ENCODE results near the gene RNF150. TPM values are rescaled to one million over a fixed set of nuclear protein-coding genes. Genes with fewer than 3 reads are reported as not detected.

RNF150 gene
- total RNA-seq, 1 donor from 2014 or later: 1.6 TPM

DNA sequence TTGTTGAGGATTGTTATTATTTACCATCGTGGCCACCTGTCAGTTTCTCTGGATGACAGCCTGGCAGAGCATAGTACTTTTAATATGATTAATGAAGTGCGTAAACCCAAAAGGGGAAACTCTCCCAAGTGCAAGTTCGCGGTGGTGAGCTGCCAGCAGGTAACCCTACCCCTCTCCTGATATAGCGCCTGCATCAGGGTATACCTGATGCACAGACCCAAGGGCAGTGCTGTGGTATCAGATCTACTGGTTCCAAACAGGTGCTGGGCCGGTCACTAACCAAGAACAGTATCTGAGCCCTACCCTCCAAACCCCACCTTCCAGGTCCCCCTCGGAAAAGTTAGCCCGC, 1.6 kb downstream of the RNF150 start:
- no peak for ATAC-seq

DNA sequence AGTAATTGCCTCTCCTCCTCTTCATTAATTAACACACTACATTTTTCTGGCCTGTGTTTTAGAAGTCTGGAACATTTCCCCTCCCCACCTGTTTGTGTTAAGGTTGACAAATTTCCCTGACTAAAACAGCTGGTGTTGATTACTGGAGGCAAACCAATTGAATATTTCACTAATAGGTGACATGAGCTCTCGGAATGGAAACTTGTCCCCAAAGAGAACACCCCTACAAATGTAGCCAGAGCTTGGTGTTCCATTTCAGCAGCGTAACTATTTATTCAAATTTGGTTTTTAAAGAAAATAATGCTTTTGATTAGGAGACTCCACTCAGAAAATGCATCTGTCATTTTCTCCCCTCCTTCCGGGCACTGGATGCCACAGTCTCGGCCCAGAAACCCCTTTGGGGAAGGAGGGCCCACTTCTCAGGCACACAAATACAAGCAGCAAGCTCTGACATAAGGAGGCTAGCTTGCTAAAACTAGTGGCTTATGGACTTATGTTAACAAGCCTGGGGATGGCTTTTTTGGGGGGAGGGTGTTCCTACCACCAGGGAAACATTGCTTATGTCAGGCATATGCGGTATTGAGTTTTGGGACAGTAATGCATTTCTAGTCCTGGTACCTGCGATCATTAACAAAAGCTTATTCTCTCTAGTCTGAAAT, 2.2 kb downstream of the RNF150 start:
- ATAC-seq: no peak

DNA sequence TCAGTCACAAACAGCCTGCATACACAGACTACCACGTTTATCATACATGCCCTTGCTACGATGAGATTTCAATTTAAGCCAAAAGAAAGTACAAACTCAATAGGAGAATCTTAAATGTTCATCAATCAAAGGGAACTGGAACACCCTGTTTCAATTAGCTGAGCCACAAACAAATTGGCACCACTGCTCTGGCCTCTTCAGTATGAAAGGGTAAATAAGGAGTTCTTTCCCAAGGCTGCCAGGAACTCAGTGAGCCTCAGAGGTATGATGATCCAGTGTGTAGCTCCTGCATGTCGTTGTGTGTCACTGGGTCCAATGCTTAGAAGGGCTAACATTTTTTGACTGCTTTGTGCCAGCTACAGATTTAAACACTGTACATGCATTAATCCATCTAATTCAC, 5.4 kb downstream of the RNF150 start:
- ATAC-seq: no peak

DNA sequence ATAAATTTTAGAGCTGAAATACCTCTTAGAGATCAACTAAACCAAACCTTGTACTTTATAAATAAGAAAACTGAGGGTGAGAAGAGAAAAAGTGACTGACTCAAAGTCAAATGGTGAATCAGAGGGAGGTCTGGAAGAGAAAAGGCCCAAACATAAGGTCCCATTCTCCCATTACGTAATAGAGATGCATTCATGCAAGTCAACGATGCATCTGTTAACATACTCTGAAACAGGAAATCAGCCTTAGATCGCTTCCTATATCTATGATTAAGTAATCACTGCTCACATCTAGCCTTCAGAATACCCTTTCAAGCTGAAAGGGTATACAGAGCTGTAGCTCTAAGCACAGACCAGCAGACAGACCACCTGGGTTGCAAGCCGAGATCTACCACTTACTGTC, 6.5 kb downstream of the RNF150 start:
- no peak for ATAC-seq

DNA sequence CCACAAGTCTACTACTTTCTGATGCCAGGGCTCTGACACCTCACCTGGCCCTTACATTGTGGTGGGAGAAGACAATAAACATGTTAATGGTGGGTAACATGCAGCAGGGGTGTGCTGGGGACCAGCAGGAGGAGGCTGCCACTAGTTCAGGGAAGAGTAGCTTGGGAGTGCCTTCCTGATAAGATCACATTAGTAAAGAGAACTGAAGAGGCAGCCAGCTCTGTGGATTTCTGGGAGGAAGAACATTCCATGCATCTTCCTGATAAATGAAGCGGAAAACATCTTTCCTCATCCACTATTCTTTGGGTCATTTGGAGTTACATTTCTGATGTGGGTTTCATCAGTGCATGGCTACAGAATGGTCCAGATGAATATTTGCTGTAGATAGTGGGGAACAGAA, 9.0 kb downstream of the RNF150 start:
- ATAC-seq: no peak

DNA sequence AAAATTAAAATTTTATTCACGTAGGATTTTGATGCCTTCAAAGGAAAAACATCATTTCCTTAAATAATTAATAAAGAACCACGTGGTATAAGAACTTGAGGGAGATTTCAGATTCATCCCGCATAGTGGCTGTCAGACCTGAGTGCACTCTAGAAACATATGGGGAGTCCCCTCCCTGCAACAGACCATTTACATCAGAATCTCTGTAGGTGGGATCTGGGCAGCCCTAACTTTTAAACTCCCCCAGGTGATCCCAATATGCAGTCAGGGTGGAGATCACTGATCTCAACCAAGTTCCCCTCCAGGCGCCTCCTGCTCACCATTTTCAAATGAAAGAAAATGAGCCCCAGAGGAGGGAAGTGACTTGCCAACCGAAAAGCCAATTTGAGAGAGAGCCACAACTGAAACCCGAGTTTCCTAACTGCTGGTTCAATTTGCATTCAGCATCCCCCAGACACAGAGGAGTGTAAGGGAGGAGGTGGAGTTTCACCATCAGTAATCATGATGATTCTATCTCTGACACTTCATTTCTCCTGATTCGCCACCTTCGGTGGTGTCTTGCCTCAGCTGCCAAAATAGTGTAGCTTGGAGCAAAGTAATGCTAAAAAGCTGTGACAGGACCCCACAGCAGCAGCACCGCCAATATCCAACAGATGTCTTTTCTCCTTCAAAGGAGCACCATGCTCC, 11.4 kb downstream of the RNF150 start:
- no peak for ATAC-seq

DNA sequence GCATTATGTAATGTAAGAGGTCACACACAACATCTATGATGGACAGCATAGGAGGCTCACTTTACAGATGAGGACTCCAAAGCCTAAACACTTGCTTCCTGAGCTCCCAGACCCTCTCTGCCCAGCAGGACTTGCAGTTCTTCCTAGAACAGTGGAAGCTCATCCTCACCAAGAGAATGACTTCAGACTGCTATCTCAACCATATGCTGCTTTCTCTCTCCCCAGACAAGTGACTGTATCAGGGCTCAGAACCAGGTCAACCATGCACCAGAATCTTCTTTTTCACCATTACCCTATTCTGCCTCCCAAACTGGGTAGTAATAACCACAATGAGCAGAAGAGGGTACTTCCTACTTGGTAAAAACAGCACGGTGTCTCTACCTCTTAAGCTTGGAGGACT, 12.2 kb downstream of the RNF150 start:
- ATAC-seq: no peak

DNA sequence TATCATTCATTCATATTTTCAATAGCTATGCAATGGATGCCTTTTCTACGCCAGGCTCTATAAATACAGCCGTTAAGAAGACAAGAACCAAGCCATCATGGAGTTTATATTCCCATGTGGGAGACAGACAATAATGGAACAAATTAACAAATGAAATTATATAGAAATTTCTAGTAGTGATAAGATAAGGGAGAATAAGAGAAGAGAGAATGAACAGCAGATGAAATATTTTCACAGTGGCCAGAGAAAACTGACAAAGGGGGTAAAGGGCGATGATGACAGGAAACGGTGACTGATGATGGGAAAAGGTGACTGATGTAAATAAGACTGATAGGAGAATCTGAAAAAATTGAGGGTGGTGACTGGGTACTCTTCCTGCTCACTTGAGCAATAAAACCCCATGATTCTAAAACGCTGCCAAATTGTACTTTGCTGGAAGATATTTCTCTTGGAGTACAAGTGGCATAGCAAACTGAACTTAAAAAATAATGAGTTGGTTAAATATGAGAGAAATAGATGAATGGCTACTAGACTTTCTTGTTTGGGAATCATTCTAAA, 13.2 kb downstream of the RNF150 start:
- ATAC-seq: no peak

DNA sequence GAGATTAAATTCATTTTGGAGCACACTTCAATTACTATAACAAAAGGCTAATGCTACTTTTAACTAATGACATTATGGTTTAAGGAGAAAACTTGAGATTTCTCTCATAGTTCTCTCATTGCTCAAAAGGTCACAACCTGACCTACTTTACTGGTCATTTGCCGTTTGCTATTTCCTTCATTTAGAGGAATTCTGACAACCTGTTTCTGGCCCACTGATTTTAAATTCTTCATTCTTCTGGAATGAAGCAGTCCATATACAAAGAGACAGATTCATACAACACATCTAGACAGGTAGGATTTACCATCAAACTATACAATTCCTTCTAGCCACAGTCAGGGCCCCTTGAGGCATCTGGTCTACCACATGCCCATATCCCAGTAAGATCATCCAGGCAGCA, 14.2 kb downstream of the RNF150 start:
- ATAC-seq: no peak

DNA sequence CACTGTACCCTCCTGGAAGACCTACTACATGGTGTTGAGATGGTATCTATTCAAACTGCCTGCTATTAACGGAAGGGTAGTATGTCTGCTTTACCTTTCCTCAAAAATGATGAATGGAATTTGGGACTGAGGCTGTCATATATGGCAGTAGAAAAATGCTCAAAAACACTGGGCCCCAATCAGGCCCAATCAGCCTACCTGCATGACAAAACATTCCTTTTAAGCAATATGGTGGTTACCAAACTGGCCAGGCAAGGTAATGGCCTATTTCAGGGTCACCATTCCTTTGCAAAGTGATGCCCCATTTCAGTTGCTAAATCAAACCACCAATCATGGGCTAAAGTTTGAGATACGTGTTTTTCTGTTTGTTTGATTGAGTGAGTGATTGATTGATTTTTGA, 14.9 kb downstream of the RNF150 start:
- ATAC-seq: no peak

DNA sequence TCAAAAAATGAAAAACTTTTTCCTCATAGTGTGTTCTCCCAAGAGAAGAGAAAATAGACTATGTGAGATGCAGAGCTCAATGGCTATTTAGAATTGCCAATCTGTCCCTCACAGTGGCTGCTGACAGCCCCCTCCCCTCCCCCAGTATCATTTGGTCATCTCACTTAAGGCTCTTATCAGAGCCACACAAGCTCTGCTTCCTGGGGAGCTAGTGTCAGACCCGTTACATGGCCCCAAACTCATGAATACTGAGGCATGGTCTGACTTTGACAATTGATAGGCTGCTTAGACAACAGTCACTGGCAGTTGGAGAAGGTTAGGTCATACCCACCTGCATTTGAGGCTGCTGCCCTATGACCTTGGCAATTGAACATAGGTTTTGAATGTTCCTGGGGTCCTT, 15.3 kb downstream of the RNF150 start:
- ATAC-seq: no peak

DNA sequence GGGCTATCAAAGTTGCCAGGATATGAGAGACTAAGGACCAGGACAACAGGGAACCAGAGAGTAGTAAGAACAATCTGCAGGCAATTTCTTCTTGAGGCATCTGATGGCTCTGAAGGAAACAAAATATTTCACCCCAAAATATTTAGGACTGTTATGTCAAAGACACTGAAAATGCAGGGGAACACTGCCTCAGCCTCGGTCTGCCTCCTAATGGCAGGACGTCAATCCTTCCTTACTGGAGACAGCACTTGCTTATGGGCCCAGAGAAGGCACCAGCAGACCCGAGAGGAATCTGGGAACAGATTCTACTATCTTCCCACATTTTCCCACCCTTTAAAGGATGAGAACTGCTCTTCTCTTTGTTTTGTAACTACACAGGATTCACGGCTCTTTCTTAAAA, 23.3 kb downstream of the RNF150 start:
- ATAC-seq: no peak

DNA sequence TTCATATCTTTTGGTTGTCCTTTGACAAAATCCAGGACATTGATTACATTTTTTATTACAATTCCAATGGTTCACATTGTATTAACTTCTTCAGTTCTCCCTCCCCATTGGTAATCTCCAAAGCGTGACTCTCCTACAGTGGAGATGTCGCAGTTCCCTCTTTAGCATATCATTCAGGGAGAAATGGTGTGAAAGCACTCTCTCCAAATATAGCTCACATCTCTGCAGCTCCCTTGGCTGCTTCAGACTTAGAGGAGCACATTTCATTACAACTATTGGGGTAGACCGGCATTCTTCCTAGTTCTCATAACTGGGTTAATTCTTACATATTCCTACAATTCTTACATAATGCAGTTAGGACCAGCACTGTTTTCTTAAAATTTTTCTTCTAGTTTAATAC, 25.3 kb downstream of the RNF150 start:
- no peak for ATAC-seq

DNA sequence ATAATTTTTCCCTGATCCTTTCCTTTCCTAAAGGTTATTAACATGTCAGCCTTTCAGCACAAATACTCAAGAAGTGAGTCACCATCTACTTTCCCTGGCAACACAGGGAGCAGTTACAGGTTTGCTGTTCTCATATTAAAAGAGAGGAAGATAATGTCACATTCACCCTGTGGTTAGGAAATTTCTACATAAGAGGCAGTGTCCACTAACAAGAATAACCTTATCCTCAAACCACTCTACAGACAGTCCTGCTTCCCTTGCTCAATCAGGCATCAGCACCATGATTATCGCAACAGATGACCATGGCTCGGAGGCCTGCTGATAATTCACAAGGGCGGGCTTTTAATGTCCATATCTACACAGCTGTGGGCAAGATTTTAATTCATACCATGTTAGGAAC, 30.9 kb downstream of the RNF150 start:
- no peak for ATAC-seq

DNA sequence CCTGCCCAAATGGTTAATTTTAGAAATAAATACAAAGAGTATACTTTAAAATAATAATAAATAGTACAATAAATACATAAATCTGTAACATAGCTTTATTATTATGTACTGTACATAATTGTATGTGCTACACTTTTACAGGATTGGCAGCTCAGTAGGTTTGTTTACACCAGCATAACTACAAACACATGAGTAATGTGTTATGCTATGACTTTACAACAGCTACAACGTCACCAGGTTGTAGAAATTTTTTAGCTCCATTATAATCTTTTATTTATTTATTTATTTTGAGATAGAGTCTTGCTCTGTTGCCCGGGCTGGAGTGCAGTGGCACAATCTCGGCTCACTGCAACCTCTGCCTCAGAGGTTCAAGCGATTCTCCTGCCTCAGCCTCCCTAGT, 31.8 kb downstream of the RNF150 start:
- ATAC-seq: no peak

DNA sequence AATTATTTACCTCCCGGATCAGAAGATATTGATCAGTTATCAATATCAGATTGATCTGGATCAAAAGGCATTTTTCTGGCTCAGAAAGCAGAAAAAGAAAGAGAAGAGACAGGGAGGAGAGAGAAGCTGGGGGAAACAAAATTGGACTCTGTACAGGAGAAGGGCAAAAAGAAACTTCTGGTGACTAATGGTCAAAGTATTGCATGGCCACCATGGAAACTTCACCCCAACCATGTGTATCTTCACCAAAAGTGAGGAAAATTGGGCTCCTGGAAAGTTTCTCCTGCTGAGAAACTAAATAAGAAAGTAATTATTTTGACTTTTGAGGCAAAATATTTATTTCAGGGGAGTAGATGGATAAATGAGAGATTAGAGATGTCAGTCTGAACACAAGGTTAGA, 33.9 kb downstream of the RNF150 start:
- no peak for ATAC-seq

DNA sequence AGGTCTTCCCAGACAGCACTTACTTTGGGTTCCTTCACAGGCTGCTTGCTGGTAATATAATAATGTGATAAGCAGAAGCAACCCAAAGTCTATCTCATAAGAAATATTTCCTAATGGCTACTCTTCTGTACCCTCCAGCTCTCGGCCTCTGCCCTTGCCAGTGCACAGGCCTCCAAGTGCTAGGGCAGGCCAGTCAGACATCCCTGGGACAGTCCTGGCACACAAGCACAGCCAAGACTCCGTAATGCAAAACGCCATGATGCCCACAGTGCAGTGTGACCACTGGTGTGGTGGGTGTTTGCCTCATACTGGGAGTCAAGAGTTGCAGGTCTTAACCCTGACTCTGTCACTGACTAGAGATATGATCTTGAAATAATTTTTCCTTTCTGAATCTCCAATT, 35.1 kb downstream of the RNF150 start:
- no peak for ATAC-seq

DNA sequence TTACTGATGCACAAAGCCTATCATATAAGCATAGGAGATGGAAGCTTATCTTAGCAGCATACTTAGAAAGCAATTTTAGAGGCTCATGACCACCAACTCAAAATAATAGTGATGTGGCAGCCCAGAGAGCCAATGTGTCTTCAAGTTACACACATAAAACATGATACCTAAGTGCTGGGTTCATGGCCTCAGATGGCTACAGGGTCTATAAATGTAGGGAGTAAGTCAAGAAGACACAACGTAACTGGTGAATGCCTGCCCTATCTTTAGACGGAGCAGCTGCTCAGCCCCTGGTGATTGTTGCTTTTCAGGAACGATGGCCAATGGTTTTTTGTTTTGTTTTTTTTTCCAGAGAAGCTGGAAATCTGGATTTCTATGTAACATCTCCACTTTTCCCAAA, 42.8 kb downstream of the RNF150 start:
- ATAC-seq: no peak

DNA sequence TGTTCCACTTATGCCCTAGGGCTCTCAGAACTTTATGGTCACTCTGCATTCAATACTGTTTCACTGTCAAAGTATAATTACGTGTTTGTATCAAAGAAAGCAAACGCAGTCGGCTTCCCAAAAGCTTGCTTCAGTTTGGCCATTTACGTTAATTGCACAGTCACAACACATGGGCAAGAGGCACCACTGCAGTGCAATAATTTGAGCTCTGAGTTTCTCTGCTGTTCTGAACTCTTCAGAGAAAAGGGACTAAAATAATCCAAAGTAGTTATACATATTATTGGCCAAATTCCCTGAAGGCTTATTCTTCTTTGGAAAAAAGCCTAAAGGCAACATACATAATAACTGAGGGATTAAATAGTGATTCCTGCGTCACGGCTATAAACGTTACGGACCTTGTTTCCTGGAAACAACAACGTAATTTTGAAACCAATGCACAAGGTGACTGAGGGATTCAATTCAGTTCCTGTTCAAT, 51.3 kb downstream of the RNF150 start:
- ATAC-seq: no peak

DNA sequence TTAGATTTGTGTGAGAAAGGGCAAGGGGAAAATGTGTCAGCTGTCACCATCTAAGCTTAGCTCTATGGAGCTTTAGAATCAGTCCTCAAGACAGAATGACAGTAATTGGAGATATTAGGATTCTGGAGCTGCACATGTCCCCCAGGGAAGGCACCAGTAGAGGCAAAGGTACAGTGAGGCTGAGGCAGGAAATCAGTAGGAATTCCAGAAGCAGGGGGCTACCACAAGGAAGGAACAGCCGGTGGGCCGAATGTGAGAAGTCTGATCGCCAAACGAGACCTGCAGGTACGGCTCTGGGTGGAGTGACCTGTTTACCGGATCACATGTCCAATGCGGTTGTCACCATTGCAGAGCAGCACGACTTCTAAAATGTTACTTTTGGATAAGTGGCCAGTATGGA, 52.6 kb downstream of the RNF150 start:
- ATAC-seq: no peak

DNA sequence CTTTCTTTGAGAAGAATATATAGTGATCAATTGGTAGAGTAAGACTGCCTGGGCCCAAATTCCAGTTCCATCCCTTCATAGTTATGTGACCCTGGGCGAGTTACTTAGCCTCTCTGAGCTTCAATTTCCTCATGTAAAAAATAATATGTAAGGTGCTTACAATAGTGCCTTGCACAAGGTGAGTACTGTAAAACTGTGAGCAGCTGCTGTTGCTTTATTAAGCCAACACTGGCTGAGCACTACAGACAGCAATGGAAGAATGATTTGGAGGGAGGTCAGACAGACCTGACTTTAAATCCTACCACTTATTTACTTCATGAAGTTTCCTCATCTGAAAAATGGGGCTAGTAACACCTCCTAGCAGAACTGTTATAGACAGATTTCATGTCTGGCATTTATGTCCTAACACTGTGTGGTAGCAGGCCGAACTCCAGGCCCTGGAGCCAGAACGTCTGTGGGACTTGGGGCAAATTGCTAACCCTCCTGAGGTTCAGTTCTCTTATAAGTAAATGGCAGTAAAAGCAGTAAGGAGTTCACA, 53.8 kb downstream of the RNF150 start:
- ATAC-seq: no peak

DNA sequence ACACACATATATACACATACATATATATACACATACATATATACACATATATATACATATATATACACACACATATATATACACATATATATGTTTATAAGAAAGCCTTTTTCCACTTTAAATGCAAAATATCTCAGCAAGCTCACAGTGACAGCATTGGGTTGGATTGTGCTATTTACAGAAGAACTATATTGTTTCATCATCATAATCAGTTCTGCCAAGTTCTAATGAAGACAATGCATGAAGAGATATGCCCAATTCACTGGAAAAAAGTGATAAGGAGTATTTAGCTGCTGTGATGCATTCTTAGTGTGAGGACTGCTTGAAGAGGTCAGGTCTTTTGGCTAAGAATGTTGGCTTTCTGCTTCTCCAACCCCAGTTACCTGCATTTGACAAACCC, 54.4 kb downstream of the RNF150 start:
- ATAC-seq: no peak

DNA sequence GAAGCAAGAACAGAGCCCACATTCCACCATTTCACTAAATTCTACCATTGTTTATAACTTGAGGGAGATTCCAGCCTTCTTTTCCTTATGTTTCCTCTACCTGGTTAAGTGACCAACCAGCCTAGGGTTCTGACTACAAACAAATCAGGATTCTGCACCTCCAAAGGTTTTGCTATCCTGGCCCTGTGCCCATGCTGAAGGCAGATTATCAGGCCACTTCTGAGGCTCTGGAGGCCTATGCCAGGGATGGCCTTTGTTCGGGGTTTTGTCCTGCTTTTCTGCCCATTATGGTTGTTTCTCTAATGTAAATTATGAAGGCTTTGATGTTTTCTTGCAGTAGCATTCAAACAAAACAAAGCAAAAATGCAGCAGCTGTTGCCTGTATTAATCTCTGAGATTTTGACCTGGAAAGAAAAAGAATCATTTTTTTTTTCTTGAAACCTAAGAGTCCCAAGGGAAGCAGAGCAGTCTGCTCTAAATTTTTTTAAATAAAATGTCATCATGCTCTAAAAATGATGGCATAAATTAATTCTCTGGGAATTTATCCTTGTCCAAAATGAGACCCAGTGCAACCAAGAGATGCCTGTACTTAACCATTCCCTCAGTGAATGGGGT, 55.6 kb downstream of the RNF150 start:
- no peak for ATAC-seq

DNA sequence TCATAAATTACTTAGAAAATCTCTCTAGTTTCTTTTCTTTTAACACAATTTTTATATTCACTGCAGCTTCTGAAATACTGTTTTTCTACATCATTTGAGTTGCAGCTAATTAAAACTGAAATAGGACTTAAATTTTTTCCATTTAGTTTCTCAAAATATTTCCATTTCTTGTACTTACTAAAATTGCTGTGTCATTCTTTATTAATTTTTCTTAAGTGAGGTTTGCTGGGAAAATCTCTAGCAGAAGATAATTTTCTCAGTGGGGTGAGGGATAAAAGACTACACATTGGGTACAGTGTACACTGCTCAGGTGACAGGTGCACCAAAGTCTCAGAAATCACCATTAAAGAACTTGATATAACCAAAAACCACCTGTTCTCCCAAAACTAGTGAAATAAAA, 57.7 kb downstream of the RNF150 start:
- ATAC-seq: no peak
